Measurements from ENCODE around the gene OR4F6.
"Not testable (repeated sequence)": the region's sequence is repeated elsewhere in the genome, so short reads cannot be mapped to it uniquely, and the experiment has no call there.

Gene OR4F6, protein sequence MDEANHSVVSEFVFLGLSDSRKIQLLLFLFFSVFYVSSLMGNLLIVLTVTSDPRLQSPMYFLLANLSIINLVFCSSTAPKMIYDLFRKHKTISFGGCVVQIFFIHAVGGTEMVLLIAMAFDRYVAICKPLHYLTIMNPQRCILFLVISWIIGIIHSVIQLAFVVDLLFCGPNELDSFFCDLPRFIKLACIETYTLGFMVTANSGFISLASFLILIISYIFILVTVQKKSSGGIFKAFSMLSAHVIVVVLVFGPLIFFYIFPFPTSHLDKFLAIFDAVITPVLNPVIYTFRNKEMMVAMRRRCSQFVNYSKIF

DNA sequence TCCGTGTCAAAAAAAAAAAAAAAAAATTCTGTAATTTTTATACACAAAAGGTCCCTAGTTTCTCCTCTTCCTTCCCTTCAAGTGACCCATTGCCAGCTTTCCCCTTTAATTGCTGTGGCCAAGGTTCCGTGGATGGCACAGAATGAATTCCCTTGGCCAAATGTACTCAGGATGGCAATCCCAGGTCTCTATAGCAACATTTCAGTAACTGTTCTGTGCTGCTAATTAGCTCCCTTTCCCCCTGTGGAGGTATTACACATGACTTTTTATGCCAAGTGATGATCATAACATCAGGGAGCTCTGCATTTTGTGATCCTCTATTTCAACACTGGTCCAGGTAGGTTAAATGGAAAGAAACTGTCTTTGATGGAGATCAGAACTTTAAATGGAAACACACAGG is at the start of gene OR4F6:
OR4F6 (plus strand) TSS at position 301 of the 400 bp plus-strand sequence. CDS start 2,211 bp downstream, outside the sequence.
- no peak for DNase-seq (ENCODE audit: low read depth in 2 of 2)

DNA sequence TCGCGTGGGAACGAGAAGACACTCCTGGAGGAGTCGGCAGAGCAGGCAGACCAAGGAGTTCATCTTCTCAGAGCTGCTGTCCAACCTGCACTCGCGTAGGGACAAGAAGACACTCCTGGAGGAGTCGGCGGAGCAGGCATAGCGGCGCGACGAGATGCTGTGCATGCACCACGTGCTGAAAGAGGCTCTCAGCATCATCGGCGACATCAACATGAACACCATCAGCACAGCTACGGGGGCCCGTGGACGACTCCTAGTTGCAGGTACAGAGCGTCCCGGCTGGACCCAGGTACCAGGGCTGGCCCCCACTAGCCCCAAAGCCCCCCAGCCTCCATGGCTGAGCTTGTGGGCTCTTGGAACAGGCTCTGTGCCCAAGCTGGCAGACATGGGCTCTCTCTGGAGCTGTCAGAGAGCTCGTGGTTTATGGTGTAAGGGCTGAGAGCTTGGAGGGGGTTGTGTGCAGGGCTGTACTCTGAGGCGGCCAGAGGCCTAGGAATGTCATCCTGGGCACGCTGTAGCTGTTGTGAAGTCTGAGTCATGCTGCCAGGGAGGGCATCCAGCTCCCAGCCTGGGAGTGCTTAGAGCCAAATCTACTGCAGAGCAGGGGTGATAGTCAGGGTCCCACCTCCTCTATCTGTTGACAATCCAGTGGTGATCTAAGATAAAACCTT is 38.5 kb upstream of the OR4F6 start:
- not testable (repeated sequence) for DNase-seq (ENCODE audit: low read depth in 2 of 2)

DNA sequence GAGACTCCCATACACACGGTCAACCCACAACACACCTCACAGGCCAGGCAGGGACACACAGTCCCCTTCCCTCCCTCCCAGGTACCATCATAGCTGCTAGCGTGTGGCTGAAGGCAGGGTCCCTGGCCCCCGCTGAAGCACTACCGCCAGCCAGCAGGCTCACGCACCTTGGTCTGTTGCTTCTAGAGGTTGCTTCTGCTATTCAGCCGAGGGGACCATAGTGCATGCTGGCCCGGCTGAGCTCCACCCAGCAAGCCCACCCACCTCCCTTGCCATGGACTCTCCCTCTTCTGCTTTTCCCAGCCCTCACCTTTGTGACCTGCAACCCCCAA is 38.0 kb upstream of the OR4F6 start:
- DNase-seq (ENCODE audit: low read depth in 2 of 2) = not testable (repeated sequence)

DNA sequence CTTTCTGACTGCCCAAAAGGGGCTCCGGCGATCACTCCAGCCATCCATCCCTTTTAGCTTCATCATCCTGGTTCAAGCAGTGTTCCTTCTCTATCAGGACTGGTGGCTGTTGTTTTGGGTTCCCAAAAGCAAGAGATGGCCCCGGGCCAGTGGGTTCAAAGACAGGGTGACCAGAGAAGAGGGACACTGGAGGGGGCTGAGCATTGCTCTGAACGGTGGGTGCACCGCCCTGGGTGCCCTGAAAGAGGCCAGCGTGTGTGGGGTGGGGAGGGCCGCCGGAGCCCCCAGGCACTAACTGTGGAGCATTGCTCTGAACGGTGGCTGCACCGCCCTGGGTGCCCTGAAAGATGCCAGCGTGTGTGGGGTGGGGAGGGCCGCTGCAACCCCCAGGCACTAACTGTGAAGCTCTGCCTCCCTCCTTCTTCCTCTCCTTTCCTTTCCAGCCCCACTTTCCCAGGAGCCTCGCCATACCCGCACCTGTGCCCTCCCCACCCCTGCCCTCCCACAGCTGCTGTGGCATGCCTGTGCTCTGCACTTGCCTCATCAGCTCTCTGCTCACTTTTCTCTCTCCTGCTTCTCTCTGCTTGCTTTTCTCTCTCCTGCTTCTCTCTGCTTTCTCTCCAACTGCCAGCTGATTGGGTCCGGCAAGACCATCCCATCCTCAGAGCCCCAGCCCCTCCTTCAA is 37.4 kb upstream of the OR4F6 start:
- DNase-seq (ENCODE audit: low read depth in 2 of 2) = no peak

DNA sequence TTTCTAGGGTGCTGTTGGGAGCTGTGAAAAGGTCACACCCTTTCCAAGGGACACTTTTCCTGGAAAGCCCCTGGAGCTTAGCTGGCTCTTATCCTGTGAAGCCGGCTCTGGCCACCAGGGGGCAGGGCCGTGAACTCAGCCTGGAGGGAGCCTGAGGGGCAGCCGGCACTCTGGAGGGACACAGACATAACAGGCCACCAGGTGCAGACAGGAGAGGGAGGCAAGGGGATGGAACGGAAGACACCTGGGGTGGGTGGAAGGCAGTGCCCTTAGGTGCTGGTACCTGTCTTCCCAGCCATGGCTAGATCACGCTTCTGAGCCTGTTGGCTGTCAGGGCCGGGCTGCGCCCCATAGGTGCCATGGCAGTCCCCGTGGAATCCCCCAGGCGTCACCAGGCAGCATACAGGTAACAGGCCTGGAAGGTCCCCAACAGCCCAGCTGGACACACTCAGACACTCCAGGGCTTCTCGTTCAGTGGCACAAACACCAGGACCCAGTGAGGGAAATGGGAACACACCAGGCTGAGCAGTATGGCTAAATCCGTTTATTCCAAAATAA is 36.1 kb upstream of the OR4F6 start:
- DNase-seq (ENCODE audit: low read depth in 2 of 2) = not testable (repeated sequence)

DNA sequence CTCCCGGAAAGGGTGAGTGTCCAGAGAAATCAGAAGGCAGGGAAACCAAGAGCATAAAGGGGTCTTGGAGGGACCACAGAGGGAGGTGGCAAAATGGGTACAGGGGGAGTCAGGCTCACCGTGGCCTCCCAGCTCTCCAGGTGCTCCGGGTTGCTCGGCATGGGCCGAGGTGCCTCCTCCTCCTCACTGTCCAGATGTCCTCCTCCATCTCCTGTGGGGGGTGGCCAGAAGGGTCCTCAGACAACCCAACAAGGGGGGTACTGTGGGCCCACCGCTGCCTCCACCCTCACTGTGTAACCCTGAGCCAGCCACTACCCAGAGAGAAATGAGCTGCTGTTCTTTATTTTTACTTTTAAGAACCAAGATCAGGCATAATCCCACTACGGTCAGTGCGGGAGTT is 30.4 kb upstream of the OR4F6 start:
- no peak for DNase-seq (ENCODE audit: low read depth in 2 of 2)

DNA sequence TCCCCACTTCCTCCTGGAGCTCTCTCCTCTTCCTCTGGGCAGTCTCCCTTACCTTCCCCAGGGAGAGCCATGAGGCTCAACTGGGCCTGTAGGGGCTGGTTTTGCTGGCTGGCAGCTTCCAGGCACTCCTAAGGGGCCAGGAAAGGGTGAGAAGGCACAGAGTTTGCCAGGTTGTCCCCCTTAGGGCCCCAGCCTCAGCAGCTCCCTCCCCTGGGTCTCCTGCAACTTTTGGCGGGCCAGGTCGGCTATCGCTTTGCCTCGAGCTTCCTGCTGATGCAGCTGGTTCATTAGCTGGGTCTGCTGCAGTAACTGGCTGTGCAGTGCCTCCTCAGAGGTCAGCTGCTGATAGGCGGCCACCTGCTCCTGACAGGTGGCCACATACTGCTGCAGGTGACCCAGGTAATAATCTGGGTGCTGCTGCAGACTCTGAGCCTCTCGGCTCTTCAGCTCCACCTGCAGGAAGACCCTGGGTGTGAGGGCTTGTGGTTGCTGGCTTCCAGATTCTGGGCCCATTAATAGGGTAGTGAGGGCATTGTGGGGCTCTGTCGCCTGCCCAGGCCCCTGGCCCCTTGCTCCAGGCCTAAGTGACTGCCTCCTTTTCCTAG is 29.7 kb upstream of the OR4F6 start:
- no peak for DNase-seq (ENCODE audit: low read depth in 2 of 2)

DNA sequence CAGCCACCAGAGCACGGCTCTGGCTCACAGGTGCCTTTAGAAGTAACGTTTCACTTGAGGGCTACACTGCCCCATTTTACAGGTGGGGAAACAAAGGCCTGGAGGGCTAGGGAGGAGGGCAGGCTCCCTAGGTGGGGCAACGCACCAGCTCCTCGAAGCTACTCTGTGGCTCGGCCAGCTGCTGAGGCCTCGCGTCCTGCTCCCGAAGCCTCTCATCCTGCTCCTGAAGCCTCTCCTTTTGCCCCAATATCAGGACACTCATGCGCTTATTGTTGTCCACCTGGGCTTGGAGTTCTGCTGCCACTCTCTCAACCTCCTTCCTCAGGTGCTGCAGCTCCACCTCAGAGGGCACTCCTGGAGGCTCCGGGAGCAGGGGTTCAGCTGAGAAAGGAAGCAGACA is 28.2 kb upstream of the OR4F6 start:
- DNase-seq (ENCODE audit: low read depth in 2 of 2) = no peak

DNA sequence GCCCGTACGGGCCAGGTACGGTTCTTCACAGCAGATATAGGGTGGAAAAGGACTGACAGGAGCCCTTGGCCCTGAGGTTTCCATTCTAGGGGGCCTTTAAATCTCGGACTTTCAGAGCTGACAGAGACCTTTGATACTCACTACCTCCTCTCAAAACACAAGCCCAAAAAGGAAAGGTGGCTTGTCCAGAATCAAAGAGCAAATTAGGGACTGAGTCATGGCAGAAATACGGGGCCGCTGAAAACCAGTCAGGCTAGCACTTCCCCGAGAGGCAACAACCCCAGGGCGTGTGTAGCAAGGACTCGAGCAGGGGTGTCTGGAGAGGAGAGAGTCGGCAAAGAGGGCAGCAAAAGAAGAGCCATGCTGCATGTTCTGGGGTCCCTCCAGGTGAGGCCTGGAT is 24.7 kb upstream of the OR4F6 start:
- DNase-seq (ENCODE audit: low read depth in 2 of 2) = not testable (repeated sequence)

DNA sequence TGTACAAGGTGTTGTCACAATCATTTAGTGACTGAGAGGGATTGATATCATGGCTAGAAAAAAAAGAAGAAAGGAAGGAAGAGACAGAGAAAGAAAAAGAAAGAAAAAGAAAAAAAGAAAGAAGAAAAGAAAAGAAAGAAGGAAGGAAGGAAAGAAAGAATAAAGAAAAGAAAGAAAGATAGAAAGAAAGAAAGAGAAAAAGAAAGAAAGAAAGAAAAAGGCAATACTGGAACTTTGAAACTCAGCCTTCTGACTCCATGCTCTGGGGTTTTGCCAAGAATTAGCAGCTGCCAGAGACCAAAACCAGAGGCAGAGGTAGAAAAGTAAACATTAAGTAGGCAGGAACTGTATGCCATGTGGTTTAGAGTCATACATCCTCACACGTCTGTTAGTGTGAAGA is 23.1 kb upstream of the OR4F6 start:
- not testable (repeated sequence) for DNase-seq (ENCODE audit: low read depth in 2 of 2)

DNA sequence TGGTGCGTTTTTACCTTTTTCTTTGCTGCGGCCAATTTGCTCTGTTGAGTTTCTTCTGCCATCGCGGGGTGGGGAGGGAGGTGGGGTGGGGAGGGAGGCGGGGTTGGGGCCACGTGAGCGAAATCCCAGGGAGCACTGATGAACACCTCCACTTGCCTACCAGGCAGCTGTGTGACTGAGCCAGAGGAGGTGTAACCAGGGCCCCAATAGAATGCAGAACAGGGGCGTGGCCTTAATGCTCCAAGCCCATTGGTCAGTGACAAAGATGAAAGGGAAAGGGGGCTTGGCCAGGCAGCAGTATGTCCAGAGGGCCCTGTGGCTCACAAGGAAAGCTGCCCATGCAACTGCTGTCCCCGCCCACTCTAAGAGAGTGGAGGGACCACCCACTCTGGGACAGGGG is 21.4 kb upstream of the OR4F6 start:
- DNase-seq (ENCODE audit: low read depth in 2 of 2) = no peak

DNA sequence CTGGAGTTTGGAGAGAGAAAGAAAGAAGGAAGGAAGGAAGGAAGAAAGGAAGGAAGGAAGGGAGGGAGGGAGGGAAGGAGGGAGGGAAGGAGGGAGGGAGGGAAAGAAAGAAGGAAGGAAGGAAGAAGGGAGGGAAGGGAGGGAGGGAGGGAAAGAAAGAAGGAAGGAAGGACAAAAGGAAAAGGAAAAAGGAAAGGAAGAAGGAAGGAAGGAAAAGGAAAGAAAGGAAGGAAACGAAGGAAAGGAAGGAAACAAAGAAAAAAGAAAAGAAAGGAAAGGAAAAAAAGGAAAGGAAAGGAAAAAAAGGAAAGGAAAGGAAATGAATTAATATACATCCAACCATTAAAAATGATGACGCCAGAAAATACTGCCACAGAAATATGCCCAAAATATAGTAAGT is 18.7 kb upstream of the OR4F6 start:
- DNase-seq (ENCODE audit: low read depth in 2 of 2) = no peak

DNA sequence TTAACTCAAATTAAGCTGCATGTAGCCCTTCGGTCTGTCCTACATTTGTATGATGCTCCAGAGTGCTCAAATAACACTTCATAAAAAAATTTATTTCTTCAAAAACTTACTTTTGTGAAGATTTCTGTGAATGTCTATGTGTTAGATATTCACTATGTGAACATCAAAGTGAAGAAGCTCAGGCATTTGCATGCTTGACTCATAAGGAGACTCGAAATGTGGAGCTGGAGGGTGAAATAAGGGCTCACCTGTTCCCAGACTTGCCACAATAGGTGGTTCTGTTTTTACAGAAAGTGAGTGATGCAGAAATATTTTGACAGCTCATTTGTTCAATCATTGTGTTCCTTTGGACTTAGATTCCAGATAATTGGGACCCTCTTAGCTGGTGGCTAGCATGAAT is 16.9 kb upstream of the OR4F6 start:
- DNase-seq (ENCODE audit: low read depth in 2 of 2) = not testable (repeated sequence)

DNA sequence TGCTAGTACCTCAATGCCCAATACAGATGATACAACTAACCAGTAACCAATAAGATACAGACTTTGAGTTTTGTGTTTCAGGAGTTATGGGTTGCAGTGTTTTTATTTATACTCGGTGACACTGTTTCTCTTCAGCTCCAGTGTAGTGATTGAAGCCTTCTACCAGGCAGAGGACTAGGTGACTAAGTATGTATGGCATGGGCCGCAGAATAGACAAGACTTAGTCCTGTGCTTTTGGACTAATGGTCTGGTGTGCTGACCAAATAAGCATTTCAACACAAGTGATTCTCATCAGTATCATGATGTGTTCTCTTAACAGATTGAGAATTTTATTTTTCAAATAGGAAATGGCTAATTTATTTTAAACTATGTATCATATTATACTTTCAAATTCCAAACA is 15.3 kb upstream of the OR4F6 start:
- DNase-seq (ENCODE audit: low read depth in 2 of 2) = not testable (repeated sequence)

DNA sequence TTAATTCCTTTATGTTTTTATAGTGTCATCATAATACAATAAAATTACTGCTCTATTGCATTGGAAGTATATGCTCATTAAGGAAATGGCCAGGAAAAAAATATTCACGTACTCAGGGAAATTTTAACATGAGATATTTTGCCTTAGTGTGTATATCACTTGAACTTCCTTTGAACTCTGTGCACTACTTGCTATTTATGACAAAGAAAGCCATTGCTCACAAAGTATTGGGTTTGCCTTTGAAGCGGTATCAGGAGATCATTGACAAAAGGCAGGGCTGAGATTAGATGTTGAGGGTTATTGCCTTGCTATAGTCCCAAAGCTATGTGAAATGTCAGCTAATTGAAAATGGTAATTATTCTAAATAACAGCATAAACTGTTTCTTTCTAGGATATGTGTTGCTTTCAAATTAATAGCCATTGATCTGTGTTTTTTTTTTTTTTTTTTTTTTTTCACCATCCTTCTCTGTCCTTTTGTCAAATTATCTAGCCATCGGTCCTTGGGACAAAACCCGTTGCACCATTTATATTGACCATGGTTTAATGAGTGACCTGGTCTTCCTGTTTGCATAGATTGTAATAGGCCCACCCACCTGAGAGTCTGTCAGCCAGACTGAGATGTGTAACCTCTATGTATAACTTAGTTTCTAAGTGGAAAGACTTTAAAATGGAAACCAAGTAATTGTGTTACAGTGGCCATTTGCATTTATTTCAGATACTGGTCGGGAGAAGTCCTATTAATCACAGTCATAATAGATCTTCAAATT is 14.6 kb upstream of the OR4F6 start:
- DNase-seq (ENCODE audit: low read depth in 2 of 2) = not testable (repeated sequence)

DNA sequence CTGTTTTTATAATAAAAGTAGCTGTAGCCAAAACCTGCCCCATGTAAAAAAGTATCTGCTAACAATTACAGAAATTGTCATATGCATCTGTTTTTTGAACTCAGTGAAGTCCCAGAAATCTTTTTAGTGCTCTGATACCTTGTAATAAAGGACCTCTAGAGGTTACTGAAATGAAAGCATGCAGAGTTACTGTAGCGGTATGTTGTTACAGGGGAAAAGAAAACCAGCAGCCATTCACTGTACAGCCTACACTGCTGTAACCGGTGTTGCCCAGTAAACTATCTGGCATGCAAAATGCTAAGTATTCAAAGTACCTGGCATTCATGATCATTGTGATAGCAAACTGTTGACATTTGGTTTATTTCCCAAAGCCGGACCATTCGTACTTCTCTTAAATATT is 12.6 kb upstream of the OR4F6 start:
- not testable (repeated sequence) for DNase-seq (ENCODE audit: low read depth in 2 of 2)

DNA sequence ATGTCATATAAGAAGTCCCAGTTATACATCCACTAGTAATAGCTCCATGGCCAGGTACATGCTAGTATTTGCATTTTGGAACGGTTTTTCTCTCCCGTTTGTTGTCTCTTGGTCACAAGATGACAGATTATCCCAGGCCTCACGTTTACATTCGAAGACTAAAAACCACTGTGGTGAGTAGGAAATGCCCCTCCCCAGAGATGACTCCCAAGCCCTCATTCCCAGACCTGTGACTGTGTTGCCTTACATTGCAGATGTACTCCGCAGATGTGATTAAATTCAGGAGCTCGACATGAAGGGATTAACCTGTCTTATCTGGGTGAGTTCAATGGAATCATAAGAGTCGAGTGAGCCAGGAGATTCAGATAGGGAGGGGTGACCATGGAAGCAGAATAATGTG is 9.3 kb upstream of the OR4F6 start:
- not testable (repeated sequence) for DNase-seq (ENCODE audit: low read depth in 2 of 2)

DNA sequence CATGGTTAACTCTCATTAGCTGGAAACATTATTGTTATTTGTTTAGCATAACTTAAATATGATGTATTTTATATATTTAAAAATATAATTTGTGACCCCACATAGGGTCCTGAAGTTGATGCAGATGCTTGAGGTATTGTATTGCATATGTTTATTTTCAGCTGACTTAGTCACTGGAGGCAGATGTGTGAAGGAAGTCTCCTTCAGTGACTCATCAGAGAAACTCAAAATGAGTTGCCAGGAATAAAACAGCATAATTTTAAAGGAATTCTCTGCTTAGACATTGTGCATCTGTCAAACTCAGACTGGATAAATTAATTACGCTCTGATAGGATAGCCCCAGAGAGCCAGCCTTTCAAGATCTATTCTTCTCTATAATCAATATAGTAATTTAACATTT is 7.9 kb upstream of the OR4F6 start:
- no peak for DNase-seq (ENCODE audit: low read depth in 2 of 2)

DNA sequence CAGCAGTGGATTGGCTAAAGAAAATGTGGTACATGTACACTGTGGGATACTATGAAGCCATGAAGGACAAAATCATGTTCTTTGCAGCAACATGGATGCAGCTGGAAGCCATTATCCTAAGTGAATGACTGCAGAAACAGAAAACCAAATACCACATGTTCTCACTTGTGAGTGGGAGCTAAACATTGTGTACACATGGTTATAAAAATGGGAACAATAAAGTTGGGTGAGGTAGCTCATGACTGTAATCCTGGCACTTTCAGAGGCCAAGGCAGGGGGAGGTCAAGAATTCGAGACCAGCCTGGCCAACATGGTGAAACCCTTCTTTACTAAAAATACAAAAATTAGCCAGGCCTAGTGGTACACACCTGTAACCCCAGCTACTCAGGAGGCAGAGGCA is 3.6 kb upstream of the OR4F6 start:
- no peak for DNase-seq (ENCODE audit: low read depth in 2 of 2)

DNA sequence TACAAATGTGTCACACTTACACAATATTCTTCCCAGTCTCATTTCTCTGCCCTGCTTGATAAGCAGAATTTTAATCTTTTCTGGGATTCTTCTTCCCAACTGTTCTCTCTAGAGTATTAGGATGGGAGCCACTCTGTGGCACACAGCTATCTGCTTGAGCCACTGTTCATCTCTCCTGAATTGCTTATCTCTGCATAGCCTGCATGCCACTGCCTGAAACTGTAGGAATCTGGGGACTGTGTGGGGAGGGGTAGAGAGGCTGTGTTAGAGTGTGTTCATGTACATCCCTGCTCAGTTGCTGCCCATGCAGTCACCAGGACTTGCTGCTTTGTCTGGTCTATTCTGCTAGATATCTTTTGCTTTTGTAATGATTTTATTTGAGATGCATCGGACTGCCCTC is 2.3 kb upstream of the OR4F6 start:
- DNase-seq (ENCODE audit: low read depth in 2 of 2) = no peak

DNA sequence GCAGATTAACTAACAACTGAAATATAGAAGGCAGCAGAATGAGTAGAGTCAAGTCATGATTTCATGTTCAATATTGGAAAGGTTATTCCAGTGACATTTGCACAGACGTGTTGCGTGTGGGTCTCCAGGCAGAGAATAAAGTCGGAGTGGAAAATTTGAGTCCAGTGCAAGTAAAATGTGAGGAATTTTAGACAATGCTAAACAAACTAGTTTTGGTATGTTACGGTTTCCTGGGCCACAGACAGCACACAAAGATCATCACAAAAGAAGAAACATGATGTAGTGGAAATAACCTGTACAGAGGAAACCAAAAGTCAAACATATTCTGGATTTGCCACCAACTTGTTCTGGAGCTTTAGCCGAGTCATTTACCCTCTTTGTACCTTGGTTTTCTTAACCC is 367 bp downstream of the OR4F6 start:
- DNase-seq (ENCODE audit: low read depth in 2 of 2) = no peak

DNA sequence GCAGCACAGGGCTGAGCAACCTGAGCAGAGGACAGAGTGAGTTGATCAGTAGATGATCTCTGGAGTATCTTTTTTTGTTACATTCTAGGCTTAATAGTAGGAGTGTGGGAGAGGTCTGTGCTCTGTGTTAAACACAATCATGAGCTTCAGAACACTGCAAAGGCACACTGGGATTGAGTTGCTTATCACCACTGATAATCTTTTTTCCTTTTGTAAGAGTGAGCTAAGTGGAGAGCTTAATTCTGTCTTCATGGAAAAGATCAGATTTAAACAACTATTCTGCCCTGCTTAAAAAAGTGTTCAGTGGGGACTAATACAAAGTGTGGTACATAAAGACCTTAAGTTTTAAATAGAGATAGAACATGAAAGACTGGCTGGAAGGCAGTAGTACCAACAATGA is 1.1 kb downstream of the OR4F6 start:
- DNase-seq (ENCODE audit: low read depth in 2 of 2) = no peak
